Liver (tissue), 3 donors: Measurements from ENCODE around the gene RNASE7.

Experiments
- GABPA ChIP-seq, 2 donors: IDR thresholded peaks in 1 of 2; conservative IDR thresholded peaks in 1 of 2; 2 replicates each; pipeline ENCODE4 v1.6.1; 2016; ENCODE audit warnings: antibody characterized with exemption in 2 of 2, mild to moderate bottlenecking in 1 of 2, moderate library complexity in 1 of 2
- JUND ChIP-seq, 2 donors: IDR thresholded peaks; 2 replicates each; pipeline ENCODE4 v1.6.1; 2016; ENCODE audit warnings: antibody characterized with exemption in 2 of 2
- RAD21 ChIP-seq, 2 donors: IDR thresholded peaks; 2 replicates each; pipeline ENCODE4 v1.6.1; 2016; ENCODE audit warnings: antibody characterized with exemption in 2 of 2, mild to moderate bottlenecking in 2 of 2
- REST ChIP-seq: IDR thresholded peaks from 2 replicates; pipeline ENCODE4 v1.6.1; 2016; ENCODE audit warnings: antibody characterized with exemption, mild to moderate bottlenecking
- RXRA ChIP-seq, 2 donors: IDR thresholded peaks; 2 replicates each; pipeline ENCODE4 v1.6.1; 2017 to 2018; ENCODE audit warnings: antibody characterized with exemption in 2 of 2, mild to moderate bottlenecking in 1 of 2
- SP1 ChIP-seq: IDR thresholded peaks from 2 replicates; pipeline ENCODE4 v1.6.1; 2018; ENCODE audit warnings: antibody characterized with exemption, mild to moderate bottlenecking
- TAF1 ChIP-seq: conservative IDR thresholded peaks from 2 replicates; pipeline ENCODE4 v1.6.1; 2016; ENCODE audit warnings: antibody characterized with exemption, mild to moderate bottlenecking
- TF ChIP-seq, protein P1 (sequence below): fragments of 150-350 bp; IDR thresholded peaks from 2 replicates; pipeline ENCODE4 v1.5.1; 2017; ENCODE audit warnings: improper control_type of control experiment, low read depth, low read length; ENCODE audit not compliant: missing input control
- TF ChIP-seq, protein P2 (sequence below): IDR thresholded peaks from 2 replicates; pipeline ENCODE4 v1.6.1; 2016; ENCODE audit warnings: antibody characterized with exemption
- donor health status: healthy.
- donor health status: healthy.

- TF ChIP-seq TAF1, result no peak
- no peak for TF ChIP-seq SP1
- TF ChIP-seq, protein P1, sequence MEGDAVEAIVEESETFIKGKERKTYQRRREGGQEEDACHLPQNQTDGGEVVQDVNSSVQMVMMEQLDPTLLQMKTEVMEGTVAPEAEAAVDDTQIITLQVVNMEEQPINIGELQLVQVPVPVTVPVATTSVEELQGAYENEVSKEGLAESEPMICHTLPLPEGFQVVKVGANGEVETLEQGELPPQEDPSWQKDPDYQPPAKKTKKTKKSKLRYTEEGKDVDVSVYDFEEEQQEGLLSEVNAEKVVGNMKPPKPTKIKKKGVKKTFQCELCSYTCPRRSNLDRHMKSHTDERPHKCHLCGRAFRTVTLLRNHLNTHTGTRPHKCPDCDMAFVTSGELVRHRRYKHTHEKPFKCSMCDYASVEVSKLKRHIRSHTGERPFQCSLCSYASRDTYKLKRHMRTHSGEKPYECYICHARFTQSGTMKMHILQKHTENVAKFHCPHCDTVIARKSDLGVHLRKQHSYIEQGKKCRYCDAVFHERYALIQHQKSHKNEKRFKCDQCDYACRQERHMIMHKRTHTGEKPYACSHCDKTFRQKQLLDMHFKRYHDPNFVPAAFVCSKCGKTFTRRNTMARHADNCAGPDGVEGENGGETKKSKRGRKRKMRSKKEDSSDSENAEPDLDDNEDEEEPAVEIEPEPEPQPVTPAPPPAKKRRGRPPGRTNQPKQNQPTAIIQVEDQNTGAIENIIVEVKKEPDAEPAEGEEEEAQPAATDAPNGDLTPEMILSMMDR, result no peak
- no peak for TF ChIP-seq RAD21 (IDR thresholded peaks at IDR 0.05)
- TF ChIP-seq GABPA (IDR thresholded peaks at IDR 0.05 in 1 of 2, conservative IDR thresholded peaks at IDR 0.05 in 1 of 2), result no peak
- no peak for TF ChIP-seq REST
- no peak for TF ChIP-seq RXRA (IDR thresholded peaks at IDR 0.05)
- TF ChIP-seq, protein P2, sequence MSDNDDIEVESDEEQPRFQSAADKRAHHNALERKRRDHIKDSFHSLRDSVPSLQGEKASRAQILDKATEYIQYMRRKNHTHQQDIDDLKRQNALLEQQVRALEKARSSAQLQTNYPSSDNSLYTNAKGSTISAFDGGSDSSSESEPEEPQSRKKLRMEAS, result no peak
- TF ChIP-seq JUND (IDR thresholded peaks at IDR 0.05), result no peak
Measured at GRCh38 chr14:21074398-21075272, 32.5 kb downstream of the RNASE7 start.
